MM.1S (cell line): ENCODE results near the gene NLRP3.

Experiments
- DNase-seq: peaks from one replicate; pipeline ENCODE4 v3.0.0-alpha.2; 2015
- H2AFZ ChIP-seq: fragments of 300-600 bp; sonication (generic); 2 replicates; pipeline ENCODE4 v1.6.0; 2016; ENCODE audit warnings: antibody characterized with exemption, low read length
- H3F3A ChIP-seq: fragments of 300-600 bp; sonication (generic); 2 replicates; pipeline ENCODE4 v1.6.1; 2016; ENCODE audit warnings: mild to moderate bottlenecking, antibody characterized with exemption, low read length, moderate library complexity, mixed read lengths; ENCODE audit not compliant: insufficient read depth
- H3K27ac ChIP-seq: fragments of 300-600 bp; sonication (generic); 2 replicates; pipeline ENCODE4 v1.5.1; 2016; ENCODE audit warnings: mild to moderate bottlenecking, low read length
- H3K27me3 ChIP-seq: fragments of 300-600 bp; sonication (generic); replicated peaks from 2 replicates; pipeline ENCODE4 v1.6.0; 2016; ENCODE audit warnings: low read length; ENCODE audit not compliant: insufficient read depth
- H3K36me3 ChIP-seq: fragments of 300-600 bp; sonication (generic); replicated peaks from 2 replicates; pipeline ENCODE4 v1.6.1; 2016; ENCODE audit warnings: mild to moderate bottlenecking, low read length, mixed read lengths; ENCODE audit not compliant: insufficient read depth
- H3K4me1 ChIP-seq: fragments of 300-600 bp; sonication (generic); 2 replicates; pipeline ENCODE4 v1.6.1; 2016; ENCODE audit warnings: low read length, mixed read lengths
- H3K4me2 ChIP-seq: fragments of 300-600 bp; sonication (generic); 2 replicates; pipeline ENCODE4 v1.6.0; 2016; ENCODE audit warnings: low read depth, low read length
- H3K4me3 ChIP-seq: fragments of 300-600 bp; sonication (generic); 2 replicates; pipeline ENCODE4 v1.5.1; 2016; ENCODE audit warnings: low read length, mixed read lengths
- H3K79me2 ChIP-seq: fragments of 300-600 bp; sonication (generic); 2 replicates; pipeline ENCODE4 v1.6.1; 2016; ENCODE audit warnings: mixed run types, low read length, mixed read lengths
- H3K9ac ChIP-seq: fragments of 300-600 bp; sonication (generic); 2 replicates; pipeline ENCODE4 v1.6.1; 2016; ENCODE audit warnings: low read length, mixed read lengths
- H3K9me2 ChIP-seq: fragments of 300-600 bp; sonication (generic); replicated peaks from 2 replicates; pipeline ENCODE4 v1.6.1; 2016; ENCODE audit warnings: mild to moderate bottlenecking, low read length, mixed read lengths; ENCODE audit not compliant: insufficient read depth
- H3K9me3 ChIP-seq: fragments of 300-600 bp; sonication (generic); replicated peaks from 2 replicates; pipeline ENCODE4 v1.6.1; 2016; ENCODE audit warnings: mild to moderate bottlenecking, low read length, mixed read lengths; ENCODE audit not compliant: insufficient read depth
- H4K20me1 ChIP-seq: fragments of 300-600 bp; sonication (generic); 2 replicates; pipeline ENCODE4 v1.6.1; 2016; ENCODE audit warnings: mild to moderate bottlenecking, low read length, moderate library complexity, mixed read lengths; ENCODE audit not compliant: insufficient read depth
- CTCF ChIP-seq: fragments of 300-600 bp; sonication (generic); IDR thresholded peaks from 2 replicates; pipeline ENCODE4 v1.5.1; 2016; ENCODE audit warnings: antibody characterized with exemption, low read length, mixed read lengths
- EZH2 ChIP-seq: fragments of 300-600 bp; sonication (generic); optimal IDR thresholded peaks from 2 replicates; pipeline ENCODE3; 2017; ENCODE audit warnings: low read depth, mild to moderate bottlenecking, antibody characterized with exemption, low read length, mixed read lengths
- EZH2phosphoT487 ChIP-seq: fragments of 300-600 bp; sonication (generic); IDR thresholded peaks from 2 replicates; pipeline ENCODE4 v1.6.1; 2018; ENCODE audit warnings: antibody characterized with exemption, low read length

NLRP3 gene

GRCh38 chr1:247491328-247491727 is 75.4 kb downstream of the NLRP3 start:
- H2AFZ ChIP-seq = no peak overlapping the region
- H3K27ac ChIP-seq = no peak overlapping the region
- no peaks in the 10 kb centered on the region for H3K4me1 ChIP-seq
- H3K36me3 ChIP-seq = no peaks in the 10 kb centered on the region
- no peaks in the 10 kb centered on the region for H3K27me3 ChIP-seq
- no peak overlapping the region for H3K4me3 ChIP-seq
- no peak overlapping the region for H3K9ac ChIP-seq
- no peaks in the 10 kb centered on the region for H4K20me1 ChIP-seq
- no peaks in the 10 kb centered on the region for H3F3A ChIP-seq
- no peak overlapping the region for H3K4me2 ChIP-seq
- H3K9me3 ChIP-seq = no peaks in the 10 kb centered on the region
- H3K9me2 ChIP-seq = no peaks in the 10 kb centered on the region
- DNase-seq = no peak
- TF ChIP-seq CTCF (no peak), EZH2phosphoT487 (no peak), EZH2 (no peak)
- no peaks in the 10 kb centered on the region for H3K79me2 ChIP-seq

- Histone ChIP-seq H4K20me1 (no peaks in the 10 kb centered on the region), H3K79me2 (no peaks in the 10 kb centered on the region), H3F3A (no peaks in the 10 kb centered on the region), H2AFZ (no peak overlapping the region), H3K27me3 (no peaks in the 10 kb centered on the region), H3K36me3 (no peaks in the 10 kb centered on the region), H3K4me1 (no peaks in the 10 kb centered on the region), H3K9ac (no peak overlapping the region), H3K9me3 (no peaks in the 10 kb centered on the region), H3K4me3 (no peak overlapping the region), H3K27ac (no peak overlapping the region), H3K4me2 (no peak overlapping the region), H3K9me2 (no peaks in the 10 kb centered on the region)
- TF ChIP-seq EZH2phosphoT487 (no peak), EZH2 (no peak), CTCF (no peak)
- no peak for DNase-seq
Observed at GRCh38 chr1:247493106-247493505, 77.1 kb downstream of the NLRP3 start.

- H3K27me3 ChIP-seq = no peaks in the 10 kb centered on the region
- H3K27ac ChIP-seq = no peak overlapping the region
- no peak overlapping the region for H3K4me2 ChIP-seq
- no peaks in the 10 kb centered on the region for H3K36me3 ChIP-seq
- H3F3A ChIP-seq = no peaks in the 10 kb centered on the region
- H3K9me2 ChIP-seq = no peaks in the 10 kb centered on the region
- H3K4me3 ChIP-seq = no peak overlapping the region
- H2AFZ ChIP-seq = no peak overlapping the region
- no peak for DNase-seq
- TF ChIP-seq EZH2phosphoT487 (no peak), EZH2 (no peak)
- no peaks in the 10 kb centered on the region for H3K4me1 ChIP-seq
- no peaks in the 10 kb centered on the region for H4K20me1 ChIP-seq
- no peaks in the 10 kb centered on the region for H3K79me2 ChIP-seq
- no peak overlapping the region for H3K9ac ChIP-seq
- no peaks in the 10 kb centered on the region for H3K9me3 ChIP-seq
Observed at GRCh38 chr1:247494767-247495166, 78.8 kb downstream of the NLRP3 start.

GRCh38 chr1:247496581-247497285 is 80.8 kb downstream of the NLRP3 start:
- Histone ChIP-seq H3K4me2 (no peak overlapping the region), H3K27me3 (no peaks in the 10 kb centered on the region)
- no peak for TF ChIP-seq CTCF
- TF ChIP-seq EZH2 = no peak
- no peak for TF ChIP-seq EZH2phosphoT487

More at GRCh38 chr1:247496581-247497285, 80.8 kb downstream of the NLRP3 start:
- Histone ChIP-seq H3K4me3 (no peak overlapping the region), H3K4me1 (no peaks in the 10 kb centered on the region), H3F3A (no peaks in the 10 kb centered on the region), H3K9me2 (no peaks in the 10 kb centered on the region), H3K9ac (no peak overlapping the region), H3K27ac (no peak overlapping the region), H4K20me1 (no peaks in the 10 kb centered on the region), H3K9me3 (no peaks in the 10 kb centered on the region), H3K79me2 (no peaks in the 10 kb centered on the region), H3K36me3 (no peaks in the 10 kb centered on the region), H2AFZ (no peak overlapping the region)
- no peak for DNase-seq
